AG04449 (cell line): ENCODE measurements around the gene CLDN22.
A peak's percentile ranks its signal among the peaks of the same experiment; 100 is the strongest.

Experiments used
- CTCF ChIA-PET: fragments of 350-600 bp; formaldehyde crosslinking; extraction: SDS; loops from one replicate; lab custom pipeline; 2021; ENCODE audit warnings: antibody characterized with exemption; lab: Yijun Ruan, JAX
- POLR2A ChIA-PET: fragments of 400-600, 350-600 bp; formaldehyde crosslinking; extraction: SDS; loops from one replicate; lab custom pipeline; 2020; ENCODE audit warnings: antibody characterized with exemption, inconsistent platforms; lab: Yijun Ruan, JAX
- DNase-seq: peaks from one replicate; pipeline ENCODE4 v3.0.0-alpha.2; 2010; ENCODE audit warnings: low read depth, low spot score
- H3K4me3 ChIP-seq: 2 replicates; pipeline ENCODE4 v1.5.1; 2011; ENCODE audit warnings: low read depth, mild to moderate bottlenecking, control low read depth, low read length
- TF ChIP-seq, protein P1 (sequence below): IDR thresholded peaks from one replicate; pipeline ENCODE4 v1.5.1; 2011; ENCODE audit warnings: mild to moderate bottlenecking, moderate library complexity, low read length, control low read depth, inconsistent platforms; ENCODE audit not compliant: insufficient read depth; ENCODE audit errors: missing control alignments

The CLDN22 gene

DNA sequence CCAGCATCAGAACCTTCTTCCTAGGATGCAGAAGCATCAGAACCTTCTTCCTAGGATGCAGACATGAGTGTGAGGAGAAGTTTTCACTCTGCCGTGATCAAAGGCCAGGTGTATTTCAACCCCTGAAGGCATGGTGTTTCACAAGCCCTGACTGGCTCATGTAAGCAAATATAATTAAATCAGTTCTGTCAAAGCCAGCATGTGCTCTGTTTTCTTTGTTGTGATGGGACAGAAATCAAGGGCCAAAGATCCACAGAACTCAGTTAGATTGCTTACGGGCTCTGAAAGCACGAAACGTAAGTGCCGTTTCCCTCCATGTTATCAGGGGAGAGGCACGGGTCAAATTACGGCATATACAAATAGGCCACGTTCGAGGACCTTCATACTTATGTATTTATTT, 34.1 kb upstream of the CLDN22 start:
- TF ChIP-seq, protein P1, sequence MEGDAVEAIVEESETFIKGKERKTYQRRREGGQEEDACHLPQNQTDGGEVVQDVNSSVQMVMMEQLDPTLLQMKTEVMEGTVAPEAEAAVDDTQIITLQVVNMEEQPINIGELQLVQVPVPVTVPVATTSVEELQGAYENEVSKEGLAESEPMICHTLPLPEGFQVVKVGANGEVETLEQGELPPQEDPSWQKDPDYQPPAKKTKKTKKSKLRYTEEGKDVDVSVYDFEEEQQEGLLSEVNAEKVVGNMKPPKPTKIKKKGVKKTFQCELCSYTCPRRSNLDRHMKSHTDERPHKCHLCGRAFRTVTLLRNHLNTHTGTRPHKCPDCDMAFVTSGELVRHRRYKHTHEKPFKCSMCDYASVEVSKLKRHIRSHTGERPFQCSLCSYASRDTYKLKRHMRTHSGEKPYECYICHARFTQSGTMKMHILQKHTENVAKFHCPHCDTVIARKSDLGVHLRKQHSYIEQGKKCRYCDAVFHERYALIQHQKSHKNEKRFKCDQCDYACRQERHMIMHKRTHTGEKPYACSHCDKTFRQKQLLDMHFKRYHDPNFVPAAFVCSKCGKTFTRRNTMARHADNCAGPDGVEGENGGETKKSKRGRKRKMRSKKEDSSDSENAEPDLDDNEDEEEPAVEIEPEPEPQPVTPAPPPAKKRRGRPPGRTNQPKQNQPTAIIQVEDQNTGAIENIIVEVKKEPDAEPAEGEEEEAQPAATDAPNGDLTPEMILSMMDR: no peak
- CTCF ChIA-PET: no interaction called here
- H3K4me3 ChIP-seq: no peak overlapping the region
- DNase-seq: no peak
- POLR2A ChIA-PET: no interaction called here

DNA sequence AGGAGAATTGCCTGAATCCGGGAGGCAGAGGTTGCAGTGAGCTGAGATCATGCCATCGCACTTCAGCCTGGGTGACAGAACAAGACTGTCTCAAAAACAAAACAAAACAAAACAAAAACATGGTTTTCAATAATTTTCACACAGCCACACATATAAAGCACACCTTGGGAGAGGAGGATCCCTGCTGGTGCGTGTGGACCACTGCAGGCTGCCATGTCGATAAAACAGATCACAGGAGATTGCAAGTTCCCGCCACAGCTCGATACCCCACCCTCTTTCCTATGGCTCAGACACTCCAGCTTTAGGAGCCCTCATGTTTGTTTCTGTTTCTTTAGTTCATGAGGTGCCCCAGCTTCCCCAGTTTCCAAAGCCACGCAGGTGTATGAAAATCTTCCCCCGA, 33.5 kb upstream of the CLDN22 start:
- ChIA-PET POLR2A (no interaction called here), CTCF (no interaction called here)
- H3K4me3 ChIP-seq: no peak overlapping the region
- DNase-seq: no peak
- TF ChIP-seq, protein P1: no peak

DNA sequence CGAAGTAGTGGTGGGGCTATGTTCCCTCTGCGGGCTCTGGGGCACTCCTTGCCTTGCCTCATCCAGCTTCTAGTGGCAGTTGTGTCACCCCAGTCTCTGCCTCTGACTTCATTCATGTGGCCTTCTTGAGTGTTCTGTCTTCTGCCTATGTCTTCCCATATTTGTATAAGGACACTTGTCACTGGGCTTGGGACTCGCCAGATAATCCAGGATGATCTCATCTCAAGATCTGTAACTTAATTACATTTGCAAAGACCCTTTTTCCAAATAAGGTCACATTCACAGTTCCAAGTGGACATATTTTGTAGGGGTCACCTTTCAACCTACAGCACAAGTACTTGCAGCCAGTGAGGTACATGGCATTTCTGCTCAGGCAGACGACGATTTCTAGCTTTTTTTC, 32.5 kb upstream of the CLDN22 start:
- no peak for DNase-seq
- TF ChIP-seq, protein P1: no peak
- CTCF ChIA-PET: interaction anchor here (0.7 kb wide), 1 partner anchor 65 kb away, joined by 3 read pairs; no protein-coding TSS in a partner anchor
- POLR2A ChIA-PET: no interaction called here
- no peak overlapping the region for H3K4me3 ChIP-seq

DNA sequence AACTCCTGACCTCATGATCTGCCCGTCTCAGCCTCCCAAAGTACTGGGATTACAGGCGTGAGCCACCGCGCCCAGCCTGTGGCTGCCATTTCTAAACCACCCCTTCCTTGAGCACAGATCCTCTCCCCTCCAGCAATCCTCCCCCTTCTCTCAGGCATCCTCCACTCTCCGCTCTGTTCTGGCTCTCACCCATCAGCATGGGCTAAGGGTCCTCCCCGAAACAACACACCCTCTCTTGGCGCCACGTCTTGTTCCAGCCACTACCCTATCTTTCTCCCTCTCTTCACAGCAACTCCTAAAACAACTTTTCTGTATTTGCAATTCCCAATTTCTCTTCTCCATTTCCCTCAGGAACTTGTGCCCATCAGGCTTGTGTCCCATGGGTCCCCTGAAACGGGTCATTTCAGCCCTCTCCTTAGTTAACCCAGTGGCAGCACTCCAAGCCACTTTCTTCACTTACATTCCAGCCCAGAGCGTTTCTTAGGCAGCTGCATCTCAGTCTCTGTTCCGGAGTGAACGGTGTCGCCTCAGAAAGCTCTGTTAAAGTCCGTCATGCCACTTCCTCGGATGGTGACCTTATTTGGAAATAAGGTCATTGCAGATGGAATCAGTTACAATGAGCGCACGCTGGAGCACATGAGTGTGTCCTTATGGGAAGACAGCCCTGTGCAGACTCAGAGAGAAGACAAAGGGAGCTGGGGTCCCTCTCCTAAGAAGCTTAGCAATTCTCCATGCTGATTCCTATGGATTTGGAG, 30.4 kb upstream of the CLDN22 start:
- TF ChIP-seq, protein P1: no peak
- POLR2A ChIA-PET: no interaction called here
- CTCF ChIA-PET: interaction anchor here (1.1 to 1.5 kb wide), 2 partner anchors 57 to 412 kb away, joined by 3 to 4 read pairs; no protein-coding TSS in a partner anchor
- no peak overlapping the region for H3K4me3 ChIP-seq
- no peak for DNase-seq

DNA sequence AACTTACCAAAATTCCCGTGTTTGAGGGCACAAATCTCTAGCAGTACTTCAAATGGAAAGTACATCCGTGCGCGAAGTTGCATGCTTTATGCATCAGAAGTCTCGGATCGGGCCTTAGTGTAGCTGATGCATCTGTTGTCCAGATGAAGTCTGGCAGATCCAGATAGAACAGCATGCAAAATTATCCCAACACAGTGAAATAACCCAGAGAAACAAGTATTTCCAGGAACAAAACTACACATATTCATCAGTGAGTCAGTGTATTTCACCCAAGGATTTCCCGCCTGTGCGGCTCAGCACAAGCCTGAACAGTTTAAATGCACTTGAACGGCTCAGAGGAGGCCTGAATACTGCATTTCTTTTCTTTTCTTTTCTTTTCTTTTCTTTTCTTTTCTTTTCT, 29.6 kb upstream of the CLDN22 start:
- TF ChIP-seq, protein P1: no peak
- DNase-seq: peak; percentile 60
- POLR2A ChIA-PET: no interaction called here
- peak overlapping the region; percentile 42 for H3K4me3 ChIP-seq
- CTCF ChIA-PET: no interaction called here

DNA sequence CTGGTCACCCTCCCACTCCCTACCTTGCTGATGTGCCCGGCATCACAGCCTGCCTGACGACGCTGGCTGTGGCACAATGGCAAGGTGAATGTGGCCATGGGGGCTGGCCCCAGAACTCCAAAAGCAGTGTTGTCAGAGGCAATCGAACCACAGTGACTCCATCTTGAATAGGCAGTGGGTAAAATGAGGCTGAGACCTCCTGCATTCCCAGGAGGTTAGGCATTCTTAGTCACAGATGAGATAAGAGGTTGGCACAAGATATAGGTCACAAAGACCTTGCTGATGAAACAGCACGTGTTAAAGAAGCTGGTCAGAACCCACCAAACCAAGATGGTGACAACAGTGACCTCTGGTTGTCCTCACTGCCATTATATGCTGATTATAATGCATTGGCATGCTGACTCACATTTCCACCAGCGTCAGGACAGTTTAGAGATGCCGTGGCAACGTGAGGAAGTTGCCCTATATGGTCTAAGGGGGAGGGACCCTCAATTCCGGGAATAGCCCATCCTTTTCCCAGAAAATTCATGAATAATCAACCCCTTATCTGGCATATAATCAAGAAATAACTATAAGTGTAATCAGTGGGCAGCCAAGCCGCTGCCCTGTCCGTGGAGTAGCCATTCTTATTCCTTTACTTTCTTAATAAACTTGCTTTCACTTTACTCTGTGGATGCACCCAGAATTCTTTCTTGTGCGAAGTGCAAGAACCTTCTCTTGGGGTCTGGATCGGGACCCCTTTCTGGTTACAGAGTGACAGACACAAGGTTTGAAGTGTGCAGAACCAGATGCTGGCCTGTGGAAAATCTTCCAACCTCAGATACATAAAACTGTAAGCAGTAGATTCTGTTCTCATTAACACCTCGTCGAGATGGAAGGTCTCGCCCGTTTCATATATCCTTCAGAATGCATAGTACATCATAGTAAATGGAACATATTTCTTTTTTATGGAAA, 28.9 kb upstream of the CLDN22 start:
- TF ChIP-seq, protein P1: no peak
- H3K4me3 ChIP-seq: peak overlapping the region; percentile 42
- ChIA-PET CTCF (interaction anchor here (1.0 kb wide), 1 partner anchor 58 kb away, joined by 3 read pairs; no protein-coding TSS in a partner anchor), POLR2A (interaction anchor here (0.6 kb wide), 1 partner anchor 542 kb away, joined by 3 read pairs; no protein-coding TSS in a partner anchor)
- peak; percentile 93 for DNase-seq
